ENCODE results near the gene RAB30.
A peak's percentile ranks its signal among the peaks of the same experiment; 100 is the strongest.

The RAB30 gene

GRCh38 chr11:83070044-83070701 lies 1.5 kb downstream of the RAB30 start:
- DNase-seq: no peak

GRCh38 chr11:83069441-83070043 lies 2.2 kb downstream of the RAB30 start:
- DNase-seq: no peak

- no peak for DNase-seq
These were observed 3.1 kb downstream of the RAB30 start for GRCh38 chr11:83068568-83068967.

GRCh38 chr11:83064011-83064410 lies 7.7 kb downstream of the RAB30 start:
- DNase-seq: no peak

- peak; percentile 23 for DNase-seq
These were observed 8.5 kb downstream of the RAB30 start for GRCh38 chr11:83063073-83063754.

- no peak for DNase-seq
These were observed 9.8 kb downstream of the RAB30 start for GRCh38 chr11:83061883-83062282.

- DNase-seq: no peak
These were observed 10.7 kb downstream of the RAB30 start for GRCh38 chr11:83060965-83061364.

- no peak for DNase-seq
These were observed 14.0 kb downstream of the RAB30 start for GRCh38 chr11:83057721-83058120.

GRCh38 chr11:83056611-83057010 lies 15.1 kb downstream of the RAB30 start:
- no peak for DNase-seq

- DNase-seq: no peak
These were observed 15.5 kb downstream of the RAB30 start for GRCh38 chr11:83056204-83056603.

GRCh38 chr11:83054904-83055380 lies 16.8 kb downstream of the RAB30 start:
- no peak for DNase-seq

GRCh38 chr11:83054001-83054400 lies 17.7 kb downstream of the RAB30 start:
- DNase-seq: no peak

GRCh38 chr11:83051760-83052671 lies 19.7 kb downstream of the RAB30 start:
- no peak for DNase-seq

- no peak for DNase-seq
These were observed 24.0 kb downstream of the RAB30 start for GRCh38 chr11:83047515-83048225.

GRCh38 chr11:83046621-83047172 lies 25.0 kb downstream of the RAB30 start:
- DNase-seq: no peak

- DNase-seq: peak; percentile 38
These were observed 26.6 kb downstream of the RAB30 start for GRCh38 chr11:83044958-83045712.

GRCh38 chr11:83042964-83043711 lies 28.6 kb downstream of the RAB30 start:
- no peak for DNase-seq

GRCh38 chr11:83041126-83041525 lies 30.6 kb downstream of the RAB30 start:
- DNase-seq: no peak

- DNase-seq: no peak
These were observed 32.1 kb downstream of the RAB30 start for GRCh38 chr11:83039566-83039965.

GRCh38 chr11:83037877-83038276 lies 33.8 kb downstream of the RAB30 start:
- no peak for DNase-seq
